Measurements from ENCODE around the gene ADAMTS16. TPM values are rescaled to one million over a fixed set of nuclear protein-coding genes. Genes with fewer than 3 reads are reported as not detected.

The ADAMTS16 gene
- total RNA-seq, 3 donors from 2014 or later, result 0.10 to 0.35 (median 0.26) TPM

- no peaks in the 10 kb centered on the region for H3K9me3 ChIP-seq
- no peak for DNase-seq
- H3K4me3 ChIP-seq, result no peak overlapping the region
- H3K4me1 ChIP-seq (ENCODE audit: low read depth), result no peaks in the 10 kb centered on the region
- no peak for TF ChIP-seq CTCF (IDR thresholded peaks at IDR 0.05)
- intact Hi-C loops (cut with DNase I, micrococcal nuclease), result no loop called here
- no peak for ATAC-seq
- no peaks in the 10 kb centered on the region for H3K36me3 ChIP-seq (ENCODE audit: low read depth)
Observed at GRCh38 chr5:5294429-5294828, 154.3 kb downstream of the ADAMTS16 start.

GRCh38 chr5:5295351-5295750 is 155.2 kb downstream of the ADAMTS16 start:
- TF ChIP-seq CTCF (IDR thresholded peaks at IDR 0.05), result no peak
- intact Hi-C loops (cut with DNase I, micrococcal nuclease), result no loop called here
- DNase-seq, result no peak
- Histone ChIP-seq H3K4me1 (ENCODE audit: low read depth) (no peaks in the 10 kb centered on the region), H3K4me3 (no peak overlapping the region), H3K36me3 (ENCODE audit: low read depth) (no peaks in the 10 kb centered on the region), H3K9me3 (no peaks in the 10 kb centered on the region)
- ATAC-seq, result no peak

GRCh38 chr5:5296051-5296450 is 155.9 kb downstream of the ADAMTS16 start:
- Histone ChIP-seq H3K4me1 (ENCODE audit: low read depth) (no peaks in the 10 kb centered on the region), H3K9me3 (no peaks in the 10 kb centered on the region), H3K36me3 (ENCODE audit: low read depth) (no peaks in the 10 kb centered on the region), H3K4me3 (no peak overlapping the region)
- ATAC-seq (no peak), DNase-seq (no peak)
- no peak for TF ChIP-seq CTCF (IDR thresholded peaks at IDR 0.05)
- intact Hi-C loops (cut with DNase I, micrococcal nuclease), result no loop called here

- TF ChIP-seq CTCF (IDR thresholded peaks at IDR 0.05), result no peak
- ATAC-seq (no peak), DNase-seq (no peak)
- Histone ChIP-seq H3K4me1 (ENCODE audit: low read depth) (no peaks in the 10 kb centered on the region), H3K4me3 (no peak overlapping the region), H3K36me3 (ENCODE audit: low read depth) (no peaks in the 10 kb centered on the region), H3K9me3 (no peaks in the 10 kb centered on the region)
- intact Hi-C loops (cut with DNase I, micrococcal nuclease), result no loop called here
Observed at GRCh38 chr5:5297432-5298067, 157.4 kb downstream of the ADAMTS16 start.

- Histone ChIP-seq H3K36me3 (ENCODE audit: low read depth) (no peaks in the 10 kb centered on the region), H3K9me3 (no peaks in the 10 kb centered on the region), H3K4me3 (no peak overlapping the region), H3K4me1 (ENCODE audit: low read depth) (no peaks in the 10 kb centered on the region)
- TF ChIP-seq CTCF (IDR thresholded peaks at IDR 0.05), result no peak
- no peak for ATAC-seq
- intact Hi-C loops (cut with DNase I, micrococcal nuclease), result no loop called here
- no peak for DNase-seq
Observed at GRCh38 chr5:5298068-5298633, 158.0 kb downstream of the ADAMTS16 start.
